Stimulated activated CD4-positive, alpha-beta T cell treated with anti-CD3 and anti-CD28 coated beads, Interleukin-4, amount 100 ng/mL, for 1 hour (primary cell): Measurements from ENCODE around the gene AK2.
"Not testable (repeated sequence)": the region's sequence is repeated elsewhere in the genome, so short reads cannot be mapped to it uniquely, and the experiment has no call there.

Experiments used
- DNase-seq: peaks from one replicate; pipeline ENCODE4 v3.0.0-alpha.2; 2020

AK2 gene

GRCh38 chr1:33050221-33051076, 13.8 kb upstream of the AK2 start:
- DNase-seq: no peak

GRCh38 chr1:33049371-33049770, 12.7 kb upstream of the AK2 start:
- no peak for DNase-seq

GRCh38 chr1:33048426-33048825, 11.7 kb upstream of the AK2 start:
- DNase-seq: no peak

- DNase-seq: no peak
Measured at GRCh38 chr1:33047839-33048305, 11.2 kb upstream of the AK2 start.

GRCh38 chr1:33047290-33047689, 10.6 kb upstream of the AK2 start:
- no peak for DNase-seq

GRCh38 chr1:33046234-33046633, 9.6 kb upstream of the AK2 start:
- not testable (repeated sequence) for DNase-seq

GRCh38 chr1:33045814-33046213, 9.1 kb upstream of the AK2 start:
- no peak for DNase-seq

GRCh38 chr1:33045246-33045645, 8.6 kb upstream of the AK2 start:
- DNase-seq: no peak

GRCh38 chr1:33043267-33044092, 6.8 kb upstream of the AK2 start:
- no peak for DNase-seq

- no peak for DNase-seq
Measured at GRCh38 chr1:33042831-33043230, 6.1 kb upstream of the AK2 start.

GRCh38 chr1:33041026-33041425, 4.3 kb upstream of the AK2 start:
- DNase-seq: no peak

GRCh38 chr1:33039840-33040239, 3.2 kb upstream of the AK2 start:
- no peak for DNase-seq

GRCh38 chr1:33036051-33036525, 595 bp downstream of the AK2 start:
- DNase-seq: no peak

- DNase-seq: no peak
Measured at GRCh38 chr1:33032126-33032869, 4.4 kb downstream of the AK2 start.

GRCh38 chr1:33031506-33031905, 5.2 kb downstream of the AK2 start:
- no peak for DNase-seq

GRCh38 chr1:33030575-33030974, 6.1 kb downstream of the AK2 start:
- DNase-seq: no peak

GRCh38 chr1:33029921-33030320, 6.8 kb downstream of the AK2 start:
- DNase-seq: no peak

- DNase-seq: no peak
Measured at GRCh38 chr1:33029209-33029608, 7.5 kb downstream of the AK2 start.

GRCh38 chr1:33025761-33026160, 10.9 kb downstream of the AK2 start:
- DNase-seq: no peak

GRCh38 chr1:33025180-33025569, 11.5 kb downstream of the AK2 start:
- no peak for DNase-seq

GRCh38 chr1:33024430-33025179, 12.1 kb downstream of the AK2 start:
- peak; percentile 68 for DNase-seq

- no peak for DNase-seq
Measured at GRCh38 chr1:33022650-33023200, 14.0 kb downstream of the AK2 start.
